ENCODE data around the gene BRSK2. TPM values are rescaled to one million over a fixed set of nuclear protein-coding genes. Genes with fewer than 3 reads are reported as not detected.

The BRSK2 gene
- total RNA-seq, 1 donor from 2014 or later: 0.06 TPM

GRCh38 chr11:1367721-1368120, 22.0 kb upstream of the BRSK2 start:
- no peak overlapping the region for H3K4me3 ChIP-seq (ENCODE audit: low read depth, low read length)
- DNase-seq (ENCODE audit: low read depth): no peak
- TF ChIP-seq CTCF (conservative IDR thresholded peaks at IDR 0.05; ENCODE audit: low read depth, low read length): no peak

GRCh38 chr11:1368216-1368615, 21.5 kb upstream of the BRSK2 start:
- no peak overlapping the region for H3K4me3 ChIP-seq (ENCODE audit: low read depth, low read length)
- DNase-seq (ENCODE audit: low read depth): no peak
- no peak for TF ChIP-seq CTCF (conservative IDR thresholded peaks at IDR 0.05; ENCODE audit: low read depth, low read length)

GRCh38 chr11:1368966-1369365, 20.8 kb upstream of the BRSK2 start:
- DNase-seq (ENCODE audit: low read depth): no peak
- H3K4me3 ChIP-seq (ENCODE audit: low read depth, low read length): no peak overlapping the region
- no peak for TF ChIP-seq CTCF (conservative IDR thresholded peaks at IDR 0.05; ENCODE audit: low read depth, low read length)

GRCh38 chr11:1369371-1370005, 20.2 kb upstream of the BRSK2 start:
- no peak for DNase-seq (ENCODE audit: low read depth)
- no peak overlapping the region for H3K4me3 ChIP-seq (ENCODE audit: low read depth, low read length)
- TF ChIP-seq CTCF (conservative IDR thresholded peaks at IDR 0.05; ENCODE audit: low read depth, low read length): no peak

DNA sequence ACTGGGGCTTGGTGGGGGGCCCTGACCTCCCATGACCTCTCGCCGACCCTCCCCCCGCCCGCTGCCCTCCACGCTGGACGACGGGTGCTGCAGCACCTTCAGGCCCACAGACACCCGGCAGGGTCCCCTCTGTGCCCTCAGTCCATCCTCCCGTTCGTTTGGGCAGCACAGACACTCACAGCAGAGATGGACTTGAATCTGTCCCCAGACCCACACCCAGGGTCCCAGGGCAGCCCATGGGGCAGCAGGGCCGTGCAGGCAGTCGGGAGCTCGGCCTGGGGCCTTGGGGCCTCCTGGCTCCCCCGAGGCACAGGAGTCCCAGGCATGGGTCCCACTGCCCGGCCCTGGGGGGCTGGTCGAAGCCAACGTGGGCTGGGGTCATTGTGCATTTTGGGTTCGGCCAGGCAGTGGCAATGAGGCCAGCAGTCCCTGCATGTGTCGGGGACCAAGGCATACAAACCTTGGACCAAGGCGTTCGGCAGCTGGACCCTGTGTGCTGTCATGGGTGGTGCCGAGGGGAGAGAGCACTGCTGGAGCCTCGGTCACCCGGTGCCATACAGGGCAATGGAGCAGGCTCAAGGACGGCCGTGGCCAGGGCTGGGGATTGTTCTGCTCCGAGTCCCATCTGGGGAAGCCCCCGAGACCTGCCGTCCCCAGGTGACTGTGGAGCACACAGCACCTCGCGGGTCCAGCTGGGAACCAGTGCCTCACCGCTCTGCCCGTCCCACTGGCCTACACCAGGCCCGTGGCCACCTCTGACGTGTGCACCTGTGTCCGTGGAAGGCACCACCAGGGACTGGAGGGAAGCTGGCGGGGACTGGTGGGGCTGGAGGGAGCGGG, 19.3 kb upstream of the BRSK2 start:
- DNase-seq (ENCODE audit: low read depth): no peak
- H3K4me3 ChIP-seq (ENCODE audit: low read depth, low read length): no peak overlapping the region
- TF ChIP-seq CTCF (conservative IDR thresholded peaks at IDR 0.05; ENCODE audit: low read depth, low read length): no peak

DNA sequence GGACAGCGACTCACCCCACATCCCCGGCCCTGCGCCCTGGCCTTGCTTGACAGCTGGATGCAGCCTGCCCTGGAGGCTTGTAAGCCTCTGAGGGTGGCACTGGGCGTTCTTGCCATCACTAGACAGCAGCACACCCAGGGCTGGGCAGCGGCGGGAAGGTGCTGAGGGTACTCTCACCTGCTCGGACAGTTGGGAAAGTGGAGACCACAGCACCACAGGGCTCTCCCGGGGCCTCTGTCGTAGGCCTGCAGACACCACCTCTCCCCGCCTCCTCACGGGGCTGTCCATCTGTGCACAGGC, 18.8 kb upstream of the BRSK2 start:
- H3K4me3 ChIP-seq (ENCODE audit: low read depth, low read length): no peak overlapping the region
- no peak for TF ChIP-seq CTCF (conservative IDR thresholded peaks at IDR 0.05; ENCODE audit: low read depth, low read length)
- no peak for DNase-seq (ENCODE audit: low read depth)

GRCh38 chr11:1371377-1371776, 18.4 kb upstream of the BRSK2 start:
- H3K4me3 ChIP-seq (ENCODE audit: low read depth, low read length): no peak overlapping the region
- DNase-seq (ENCODE audit: low read depth): no peak
- TF ChIP-seq CTCF (conservative IDR thresholded peaks at IDR 0.05; ENCODE audit: low read depth, low read length): no peak
